Calu3 (cell line): ENCODE measurements around the gene ZNF766. TPM values are rescaled to one million over a fixed set of nuclear protein-coding genes. Genes with fewer than 3 reads are reported as not detected.
A peak's percentile ranks its signal among the peaks of the same experiment; 100 is the strongest.

Experiments
- Bru-seq: library from RNA; stranded (reverse); fragments of 400-500 nt; gene quantifications from one replicate; lab custom pipeline; 2021; lab: Mats Ljungman, UMichigan
- BruChase-seq, 2 experiments: library from RNA; stranded (reverse); fragments of 400-500 nt; gene quantifications; one replicate each; lab custom pipeline; 2021; lab: Mats Ljungman, UMichigan
- BruUV-seq: library from RNA; stranded (reverse); fragments of 400-500 nt; replicated peaks from 2 replicates; lab custom pipeline; 2021; lab: Mats Ljungman, UMichigan
- CTCF ChIA-PET: fragments of 300-600 bp; sonication (Branson Sonifier 250); formaldehyde crosslinking; loops from one replicate; lab custom pipeline; 2022; ENCODE audit warnings: antibody characterized with exemption; lab: Charles Lee
- DNase-seq: peaks from one replicate; pipeline ENCODE4 v3.0.0; 2022
- H3K27ac Mint-ChIP-seq: one replicate; pipeline ENCODE4 v1.8.0; 2022; ENCODE audit warnings: mixed read lengths; ENCODE audit not compliant: unreplicated experiment
- H3K27me3 Mint-ChIP-seq: one replicate; pipeline ENCODE4 v1.8.0; 2022; ENCODE audit warnings: mixed read lengths; ENCODE audit not compliant: unreplicated experiment
- H3K36me3 Mint-ChIP-seq: one replicate; pipeline ENCODE4 v1.8.0; 2022; ENCODE audit warnings: mild to moderate bottlenecking, moderate library complexity, mixed read lengths; ENCODE audit not compliant: insufficient read depth, unreplicated experiment
- H3K4me1 Mint-ChIP-seq: one replicate; pipeline ENCODE4 v1.8.0; 2022; ENCODE audit warnings: mild to moderate bottlenecking, low read depth, mixed read lengths; ENCODE audit not compliant: unreplicated experiment
- H3K4me3 Mint-ChIP-seq: one replicate; pipeline ENCODE4 v1.8.0; 2022; ENCODE audit warnings: mild to moderate bottlenecking, low read depth, moderate library complexity, mixed read lengths; ENCODE audit not compliant: unreplicated experiment
- H3K9me3 Mint-ChIP-seq: one replicate; pipeline ENCODE4 v1.8.0; 2022; ENCODE audit warnings: low read depth, mixed read lengths; ENCODE audit not compliant: unreplicated experiment
- intact Hi-C: fragments of 100-400 bp; cut with micrococcal nuclease; formaldehyde crosslinking; loops from one replicate; pipeline ENCODE4 v1.10.0; 2022; ENCODE audit not compliant: unreplicated experiment
- long read RNA-seq: library from polyadenylated mRNA; stranded (forward); transcript quantifications from one replicate; pipeline ENCODE4 v2.0.0, GENCODE V29; 2022
- total RNA-seq: library from RNA; stranded (reverse); gene quantifications from 2 replicates; pipeline ENCODE4 v1.2.3, GENCODE V29; 2022
- TF ChIP-seq, protein P1 (sequence below): fragments of 200-600 bp; IDR thresholded peaks from one replicate; pipeline ENCODE4 v1.8.0; 2022; ENCODE audit warnings: antibody characterized with exemption; ENCODE audit not compliant: unreplicated experiment

ZNF766 gene
- total RNA-seq: 26.6 and 28.3 TPM in 2 replicates
- Bru-seq, nascent RNA: percentile 86 among the genes with signal in this experiment
- percentile 74 among the genes with signal in this experiment for BruChase-seq, experiment 1, labeled RNA remaining after a 6-hour chase
- percentile 78 among the genes with signal in this experiment for BruChase-seq, experiment 2, labeled RNA remaining after a 2-hour chase
- long read RNA-seq, full-length matches to known transcripts: 20 of 44 reads
- long read RNA-seq, partial matches to known transcripts: 1 of 44 reads
- long read RNA-seq, other reads (novel, unspliced or antisense): 23 of 44 reads

DNA sequence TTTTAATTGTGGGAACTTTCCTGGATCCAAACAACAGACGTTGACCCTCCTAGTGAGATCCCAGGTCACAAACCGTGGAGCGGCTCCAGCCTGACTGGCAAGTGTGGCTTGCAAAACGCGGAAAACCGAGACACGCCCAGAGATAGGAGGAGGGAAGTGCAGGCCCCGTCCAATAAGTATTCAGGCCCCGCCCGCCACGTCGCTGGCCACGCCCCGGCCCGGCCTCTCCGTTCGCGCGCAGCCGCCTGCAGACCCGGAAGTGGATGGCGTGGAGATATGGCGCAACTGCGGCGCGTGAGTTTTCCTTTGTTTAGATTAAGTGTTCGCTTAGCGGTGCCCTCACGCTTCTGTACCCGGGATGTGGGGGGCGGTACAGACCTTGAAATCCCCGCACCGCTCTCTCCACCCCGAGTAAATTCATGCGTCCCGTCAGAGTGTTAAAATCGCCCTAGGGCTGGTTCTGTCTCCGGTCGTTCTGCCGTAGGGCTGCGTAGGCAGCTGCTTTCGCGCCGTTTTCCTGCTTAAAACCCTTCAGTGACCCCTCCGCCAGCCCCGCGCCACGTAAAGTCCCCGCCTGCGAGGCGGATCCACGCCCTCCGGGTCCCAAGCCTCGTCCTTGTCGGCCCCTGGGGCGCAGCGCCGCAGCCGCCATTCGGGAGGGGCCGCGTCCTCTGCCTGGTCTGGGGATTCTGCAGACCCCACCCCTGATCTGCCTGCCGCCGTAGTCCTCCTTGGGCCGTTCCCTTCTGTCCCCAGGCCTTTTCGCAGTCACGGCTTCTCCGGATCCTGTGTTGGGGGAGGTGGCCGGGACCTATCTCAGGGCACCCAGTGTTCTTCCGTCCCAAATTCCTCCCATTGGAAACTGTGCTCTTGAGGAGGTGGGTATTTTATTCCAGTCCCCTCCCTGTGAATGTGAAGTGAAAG lies at the start of gene ZNF766:
Gene ZNF766, plus strand, starts transcription at position 250 of the 924 bp plus-strand sequence. Its CDS starts 27 bp downstream, at position 277.
- intact Hi-C loops: no loop called here
- H3K4me1 Mint-ChIP-seq: peaks cover 13% of the 10 kb centered on the region
- CTCF ChIA-PET: no interaction called here
- peaks cover 19% of the 10 kb centered on the region for H3K9me3 Mint-ChIP-seq
- H3K36me3 Mint-ChIP-seq: peaks cover 35% of the 10 kb centered on the region
- no peaks in the 10 kb centered on the region for H3K27me3 Mint-ChIP-seq
- TF ChIP-seq, protein P1, sequence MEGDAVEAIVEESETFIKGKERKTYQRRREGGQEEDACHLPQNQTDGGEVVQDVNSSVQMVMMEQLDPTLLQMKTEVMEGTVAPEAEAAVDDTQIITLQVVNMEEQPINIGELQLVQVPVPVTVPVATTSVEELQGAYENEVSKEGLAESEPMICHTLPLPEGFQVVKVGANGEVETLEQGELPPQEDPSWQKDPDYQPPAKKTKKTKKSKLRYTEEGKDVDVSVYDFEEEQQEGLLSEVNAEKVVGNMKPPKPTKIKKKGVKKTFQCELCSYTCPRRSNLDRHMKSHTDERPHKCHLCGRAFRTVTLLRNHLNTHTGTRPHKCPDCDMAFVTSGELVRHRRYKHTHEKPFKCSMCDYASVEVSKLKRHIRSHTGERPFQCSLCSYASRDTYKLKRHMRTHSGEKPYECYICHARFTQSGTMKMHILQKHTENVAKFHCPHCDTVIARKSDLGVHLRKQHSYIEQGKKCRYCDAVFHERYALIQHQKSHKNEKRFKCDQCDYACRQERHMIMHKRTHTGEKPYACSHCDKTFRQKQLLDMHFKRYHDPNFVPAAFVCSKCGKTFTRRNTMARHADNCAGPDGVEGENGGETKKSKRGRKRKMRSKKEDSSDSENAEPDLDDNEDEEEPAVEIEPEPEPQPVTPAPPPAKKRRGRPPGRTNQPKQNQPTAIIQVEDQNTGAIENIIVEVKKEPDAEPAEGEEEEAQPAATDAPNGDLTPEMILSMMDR: no peak
- TSS peak; percentile 90 for BruUV-seq
- H3K4me3 Mint-ChIP-seq: peak within 1 kb of the TSS; percentile 85
- peak within 1 kb of the TSS; percentile 81 for H3K27ac Mint-ChIP-seq
- DNase-seq: peak; percentile 99

DNA sequence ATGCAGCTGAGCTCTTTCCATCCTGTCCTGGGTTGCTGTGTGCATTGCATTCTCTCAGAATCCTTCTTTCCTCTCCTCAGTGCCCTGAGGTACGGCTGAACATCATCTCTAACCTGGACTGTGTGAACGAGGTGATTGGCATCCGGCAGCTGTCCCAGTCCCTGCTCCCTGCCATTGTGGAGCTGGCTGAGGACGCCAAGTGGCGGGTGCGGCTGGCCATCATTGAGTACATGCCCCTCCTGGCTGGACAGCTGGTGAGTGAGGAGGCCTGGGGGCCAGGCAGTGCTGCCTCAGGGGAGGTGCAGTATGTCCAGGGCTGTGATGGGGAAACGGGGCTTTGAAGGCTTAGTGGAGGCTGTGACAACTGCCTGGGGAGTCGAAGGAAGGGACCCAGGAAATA lies 49.8 kb upstream of the ZNF766 start:
- intact Hi-C loops: no loop called here
- Mint-ChIP-seq H3K9me3 (peaks cover 15% of the 10 kb centered on the region), H3K27ac (no peak overlapping the region), H3K4me1 (no peaks in the 10 kb centered on the region), H3K4me3 (no peak overlapping the region), H3K27me3 (no peaks in the 10 kb centered on the region), H3K36me3 (peaks cover 85% of the 10 kb centered on the region)
- TF ChIP-seq, protein P1: no peak
- CTCF ChIA-PET: no interaction called here
- DNase-seq: no peak
- BruUV-seq: no TSS peak

DNA sequence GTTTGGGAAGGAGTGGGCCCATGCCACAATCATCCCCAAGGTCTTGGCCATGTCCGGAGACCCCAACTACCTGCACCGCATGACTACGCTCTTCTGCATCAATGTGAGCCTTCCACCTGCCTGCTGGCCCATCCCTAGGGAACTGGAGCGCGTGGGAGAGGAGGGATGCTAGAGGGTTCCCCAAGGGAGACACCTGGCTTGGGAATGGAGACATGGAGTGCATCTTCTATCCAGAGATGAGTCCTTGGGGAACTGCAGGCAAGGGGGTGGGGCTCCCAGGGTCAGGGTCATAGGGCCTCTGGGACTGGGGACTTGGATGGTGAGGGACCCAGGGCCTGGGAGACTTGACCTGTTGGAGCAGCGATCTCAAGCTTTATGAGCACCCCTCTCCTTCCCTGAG lies 48.4 kb upstream of the ZNF766 start:
- CTCF ChIA-PET: no interaction called here

DNA sequence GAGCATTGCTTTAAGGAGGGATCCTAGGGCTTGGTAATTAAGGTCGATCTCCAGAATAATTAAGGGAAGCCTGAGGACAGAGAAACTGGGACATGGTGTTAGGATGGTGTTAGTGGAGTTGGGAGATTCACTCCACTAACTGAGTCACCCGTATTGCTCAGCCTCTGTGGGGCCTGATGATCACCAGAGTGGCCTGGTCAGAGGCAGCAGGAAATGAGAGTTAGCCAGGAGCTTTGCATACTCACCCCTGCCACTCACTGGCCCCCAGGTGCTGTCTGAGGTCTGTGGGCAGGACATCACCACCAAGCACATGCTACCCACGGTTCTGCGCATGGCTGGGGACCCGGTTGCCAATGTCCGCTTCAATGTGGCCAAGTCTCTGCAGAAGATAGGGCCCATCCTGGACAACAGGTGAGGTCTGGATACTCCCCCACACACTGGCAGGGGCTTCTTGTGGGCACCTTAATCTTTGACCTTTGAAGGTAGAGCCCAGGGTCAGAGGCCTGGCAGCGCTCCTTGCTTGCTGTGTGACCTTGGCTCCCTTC lies 47.5 kb upstream of the ZNF766 start:
- no peaks in the 10 kb centered on the region for H3K27me3 Mint-ChIP-seq
- BruUV-seq: no TSS peak
- H3K27ac Mint-ChIP-seq: no peak overlapping the region
- H3K4me1 Mint-ChIP-seq: no peaks in the 10 kb centered on the region
- peaks cover 95% of the 10 kb centered on the region for H3K36me3 Mint-ChIP-seq
- H3K9me3 Mint-ChIP-seq: peaks cover 15% of the 10 kb centered on the region
- TF ChIP-seq, protein P1: no peak
- CTCF ChIA-PET: no interaction called here
- H3K4me3 Mint-ChIP-seq: no peak overlapping the region
- no peak for DNase-seq
- intact Hi-C loops: no loop called here

More for the DNA sequence above, 48.4 kb upstream of the ZNF766 start:
- Mint-ChIP-seq H3K9me3 (peaks cover 15% of the 10 kb centered on the region), H3K36me3 (peaks cover 93% of the 10 kb centered on the region), H3K4me3 (no peak overlapping the region), H3K27me3 (no peaks in the 10 kb centered on the region), H3K4me1 (no peaks in the 10 kb centered on the region), H3K27ac (no peak overlapping the region)
- DNase-seq: no peak
- TF ChIP-seq, protein P1: no peak
- no TSS peak for BruUV-seq
- intact Hi-C loops: no loop called here
